PC-9 (cell line): ENCODE data around the gene SLC39A10. TPM values are rescaled to one million over a fixed set of nuclear protein-coding genes. Genes with fewer than 3 reads are reported as not detected.

Experiments used
- BruUV-seq: library from RNA; stranded (reverse); fragments of 400-500 nt; replicated peaks from 2 replicates; lab custom pipeline; 2021; lab: Mats Ljungman, UMichigan
- CTCF ChIA-PET: fragments of 300-600 bp; sonication (Branson Sonifier 250); formaldehyde crosslinking; loops from one replicate; lab custom pipeline; 2022; ENCODE audit warnings: antibody characterized with exemption; lab: Charles Lee
- POLR2A ChIA-PET: fragments of 300-600 bp; sonication (Branson Sonifier 250); formaldehyde crosslinking; loops from one replicate; lab custom pipeline; 2022; ENCODE audit warnings: antibody characterized with exemption; ENCODE audit not compliant: unreplicated experiment; lab: Charles Lee
- DNase-seq, 2 experiments: peaks; one replicate each; pipeline versions ENCODE4 v3.0.0 to v3.0.0-alpha.2; 2015 to 2022; ENCODE audit warnings: mixed read lengths in 1 of 2
- H2AFZ ChIP-seq: fragments of 200-600 bp; sonication (generic); 2 replicates; pipeline ENCODE4 v1.8.1; 2017; ENCODE audit warnings: antibody characterized with exemption
- H3F3A ChIP-seq: fragments of 200-600 bp; sonication (generic); 2 replicates; pipeline ENCODE4 v1.8.1; 2017; ENCODE audit warnings: antibody characterized with exemption, mild to moderate bottlenecking, low read depth; ENCODE audit not compliant: insufficient read depth
- H3K27ac ChIP-seq: fragments of 200-600 bp; sonication (generic); 2 replicates; pipeline ENCODE4 v1.6.1; 2016; ENCODE audit warnings: mixed run types
- H3K27me3 ChIP-seq: fragments of 200-600 bp; sonication (generic); 2 replicates; pipeline ENCODE4 v1.6.1; 2016; ENCODE audit warnings: low read depth, mixed run types; ENCODE audit not compliant: insufficient read depth
- H3K36me3 ChIP-seq: fragments of 200-600 bp; sonication (generic); 2 replicates; pipeline ENCODE4 v1.6.1; 2016; ENCODE audit warnings: low read depth, mixed run types
- H3K4me1 ChIP-seq: fragments of 200-600 bp; sonication (generic); replicated peaks from 2 replicates; pipeline ENCODE4 v1.6.1; 2016; ENCODE audit warnings: mixed run types; ENCODE audit not compliant: insufficient read depth
- H3K4me2 ChIP-seq: fragments of 200-600 bp; sonication (generic); 2 replicates; pipeline ENCODE4 v1.6.1; 2017; ENCODE audit warnings: mixed run types
- H3K4me3 ChIP-seq: fragments of 200-600 bp; sonication (generic); 2 replicates; pipeline ENCODE4 v1.6.1; 2016; ENCODE audit warnings: mixed run types
- H3K79me2 ChIP-seq: fragments of 200-600 bp; sonication (generic); 2 replicates; pipeline ENCODE4 v1.6.1; 2017; ENCODE audit warnings: low read depth, mixed run types
- H3K9me2 ChIP-seq: fragments of 200-600 bp; sonication (generic); 2 replicates; pipeline ENCODE4 v1.8.1; 2017; ENCODE audit warnings: mild to moderate bottlenecking; ENCODE audit not compliant: insufficient read depth
- H3K9me3 ChIP-seq: fragments of 200-600 bp; sonication (generic); 2 replicates; pipeline ENCODE4 v1.8.1; 2016; ENCODE audit warnings: low read depth; ENCODE audit not compliant: insufficient read depth
- H4K20me1 ChIP-seq: fragments of 200-600 bp; sonication (generic); 2 replicates; pipeline ENCODE4 v1.8.1; 2017; ENCODE audit not compliant: insufficient read depth
- CTCF ChIP-seq: fragments of 200-600 bp; sonication (generic); conservative IDR thresholded peaks from 2 replicates; pipeline ENCODE4 v1.6.1; 2017; ENCODE audit warnings: mixed run types, antibody characterized with exemption, mild to moderate bottlenecking, moderate library complexity
- EZH2 ChIP-seq: fragments of 200-600 bp; sonication (generic); IDR thresholded peaks from 2 replicates; pipeline ENCODE4 v1.8.0; 2017; ENCODE audit warnings: antibody characterized with exemption, low read depth
- intact Hi-C: fragments of 100-400 bp; cut with micrococcal nuclease; formaldehyde crosslinking; loops from one replicate; pipeline ENCODE4 v1.10.0; 2022; ENCODE audit not compliant: unreplicated experiment
- total RNA-seq: library from RNA; stranded (reverse); gene quantifications from 2 replicates; pipeline ENCODE4 v1.2.3, GENCODE V29; 2021

The SLC39A10 gene
- total RNA-seq, 1 experiment from 2014 or later, result 43.7 TPM

GRCh38 chr2:195659982-195660890 is 3.2 kb downstream of the SLC39A10 start:
- peaks cover 4% of the 10 kb centered on the region for H4K20me1 ChIP-seq
- ChIA-PET CTCF (interaction anchor here (0.6 to 1.0 kb wide), 6 partner anchors 48 to 341 kb away, joined by 3 to 5 read pairs (median 4); no protein-coding TSS in a partner anchor), POLR2A (interaction anchor here (0.6 to 0.7 kb wide), 2 partner anchors 99 to 126 kb away, joined by 4 to 5 read pairs; no protein-coding TSS in a partner anchor)
- peaks cover 9% of the 10 kb centered on the region; the same call in 1 of the 2 replicates for H3F3A ChIP-seq
- no peaks in the 10 kb centered on the region for H3K9me3 ChIP-seq
- H2AFZ ChIP-seq, result no peak overlapping the region
- TF ChIP-seq CTCF (peak; percentile 80), EZH2 (no peak)
- H3K27me3 ChIP-seq, result no peaks in the 10 kb centered on the region
- BruUV-seq, result no TSS peak
- H3K4me2 ChIP-seq, result peak overlapping the region; percentile 19; the same call in 1 of the 2 replicates
- no peak overlapping the region for H3K4me3 ChIP-seq
- intact Hi-C loops, result loop anchor here (1.0 to 10.0 kb wide), 5 partner anchors 140 to 405 kb away; partner anchors contain the start of gene DNAH7
- H3K9me2 ChIP-seq, result no peaks in the 10 kb centered on the region
- no peaks in the 10 kb centered on the region for H3K36me3 ChIP-seq
- H3K79me2 ChIP-seq, result peaks cover 32% of the 10 kb centered on the region
- DNase-seq, result peak; percentile 42 to 46
- no peak overlapping the region for H3K27ac ChIP-seq
- H3K4me1 ChIP-seq, result peaks cover 13% of the 10 kb centered on the region

GRCh38 chr2:195662138-195662537 is 5.1 kb downstream of the SLC39A10 start:
- Histone ChIP-seq H3F3A (peaks cover 9% of the 10 kb centered on the region; the same call in 1 of the 2 replicates), H3K36me3 (no peaks in the 10 kb centered on the region), H3K9me3 (no peaks in the 10 kb centered on the region), H3K79me2 (peaks cover 32% of the 10 kb centered on the region), H3K9me2 (no peaks in the 10 kb centered on the region), H3K4me3 (no peak overlapping the region), H3K4me1 (peaks cover 13% of the 10 kb centered on the region), H3K27me3 (no peaks in the 10 kb centered on the region), H3K4me2 (no peak overlapping the region), H4K20me1 (peaks cover 4% of the 10 kb centered on the region), H3K27ac (no peak overlapping the region), H2AFZ (no peak overlapping the region)
- CTCF ChIA-PET, result no interaction called here
- no TSS peak for BruUV-seq
- no peak for DNase-seq
- no peak for TF ChIP-seq EZH2
- no peak for TF ChIP-seq CTCF
- intact Hi-C loops, result loop anchor here (10.0 kb wide), 1 partner anchor 403 kb away; the partner anchor contains the start of gene DNAH7
- POLR2A ChIA-PET, result no interaction called here

GRCh38 chr2:195663007-195663406 is 6.0 kb downstream of the SLC39A10 start:
- ChIA-PET CTCF (no interaction called here), POLR2A (interaction anchor here (0.9 kb wide), 1 partner anchor 87 kb away, joined by 5 read pairs; no protein-coding TSS in a partner anchor)
- H2AFZ ChIP-seq, result no peak overlapping the region
- H4K20me1 ChIP-seq, result peaks cover 4% of the 10 kb centered on the region
- H3K79me2 ChIP-seq, result peaks cover 28% of the 10 kb centered on the region
- no peak overlapping the region for H3K27ac ChIP-seq
- no peaks in the 10 kb centered on the region for H3K9me3 ChIP-seq
- H3K4me1 ChIP-seq, result peaks cover 13% of the 10 kb centered on the region
- DNase-seq, result no peak
- no peak overlapping the region for H3K4me2 ChIP-seq
- TF ChIP-seq EZH2 (no peak), CTCF (no peak)
- H3K4me3 ChIP-seq, result no peak overlapping the region
- H3K36me3 ChIP-seq, result no peaks in the 10 kb centered on the region
- peaks cover 9% of the 10 kb centered on the region; the same call in 1 of the 2 replicates for H3F3A ChIP-seq
- no TSS peak for BruUV-seq
- no peaks in the 10 kb centered on the region for H3K9me2 ChIP-seq
- H3K27me3 ChIP-seq, result no peaks in the 10 kb centered on the region
- intact Hi-C loops, result loop anchor here (10.0 kb wide), 1 partner anchor 402 kb away; the partner anchor contains the start of gene DNAH7
